ENCODE results near the gene NABP2.

The NABP2 gene

DNA sequence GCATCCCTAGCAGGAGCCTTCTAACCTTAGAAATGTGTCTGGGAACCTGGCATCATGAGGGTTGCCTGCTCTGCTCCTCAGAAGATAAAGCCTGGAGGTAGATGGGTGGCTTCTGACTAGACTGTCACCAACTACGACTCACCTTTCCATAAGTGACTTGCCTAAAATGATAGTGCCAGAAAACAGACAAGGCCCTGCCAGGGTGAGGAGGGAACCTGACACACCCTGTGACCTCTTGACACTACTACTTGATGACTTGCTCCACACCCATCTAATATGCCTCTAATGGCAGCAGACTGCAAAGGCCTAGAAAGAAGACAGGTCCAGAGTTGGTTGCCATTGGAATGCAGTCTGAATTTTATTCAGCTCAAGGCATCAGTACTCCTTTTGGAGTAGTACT is 11.8 kb upstream of the NABP2 start:
- no peak for DNase-seq (ENCODE audit: low read depth in 1 of 2, low spot score in 1 of 2)

DNA sequence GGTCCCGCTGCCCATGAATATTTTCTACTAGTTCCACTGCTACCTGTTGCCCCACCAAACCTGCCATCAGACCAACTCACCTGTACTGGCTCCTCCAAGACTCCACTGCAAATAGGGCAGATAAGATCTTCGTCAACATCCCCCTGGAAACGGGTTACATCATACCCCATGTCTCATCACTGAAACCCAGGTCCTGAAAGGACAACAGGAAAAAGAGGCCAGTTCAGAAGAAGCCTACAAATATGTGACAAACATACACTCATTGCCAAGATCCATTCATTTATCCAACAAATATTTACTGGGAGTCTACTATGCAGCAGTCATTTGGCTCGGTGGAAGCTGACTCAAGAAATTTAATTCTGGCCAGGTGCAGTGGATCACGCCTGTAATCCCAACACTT is 10.3 kb upstream of the NABP2 start:
- no peak for DNase-seq (ENCODE audit: low read depth in 1 of 2, low spot score in 1 of 2)

DNA sequence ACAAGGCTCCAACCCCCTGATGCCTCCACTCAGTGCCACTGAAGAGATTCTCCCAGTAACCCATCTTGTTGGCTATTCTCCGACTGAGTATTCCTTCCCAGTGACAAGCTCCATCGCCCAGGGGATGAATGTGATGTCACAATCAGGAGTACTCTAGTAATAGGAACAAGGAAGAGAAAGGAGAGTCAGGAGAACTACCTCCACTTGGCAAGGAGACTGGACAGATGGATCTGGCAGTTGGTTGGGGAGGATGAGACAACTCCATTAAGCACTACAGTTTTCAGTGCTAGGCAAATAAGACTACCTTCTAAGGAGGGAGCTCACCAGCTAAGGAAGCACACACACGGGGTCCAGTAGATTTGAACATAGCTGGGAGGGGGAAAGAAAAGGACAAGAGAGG is 7.7 kb upstream of the NABP2 start:
- no peak for DNase-seq (ENCODE audit: low read depth in 1 of 2, low spot score in 1 of 2)

DNA sequence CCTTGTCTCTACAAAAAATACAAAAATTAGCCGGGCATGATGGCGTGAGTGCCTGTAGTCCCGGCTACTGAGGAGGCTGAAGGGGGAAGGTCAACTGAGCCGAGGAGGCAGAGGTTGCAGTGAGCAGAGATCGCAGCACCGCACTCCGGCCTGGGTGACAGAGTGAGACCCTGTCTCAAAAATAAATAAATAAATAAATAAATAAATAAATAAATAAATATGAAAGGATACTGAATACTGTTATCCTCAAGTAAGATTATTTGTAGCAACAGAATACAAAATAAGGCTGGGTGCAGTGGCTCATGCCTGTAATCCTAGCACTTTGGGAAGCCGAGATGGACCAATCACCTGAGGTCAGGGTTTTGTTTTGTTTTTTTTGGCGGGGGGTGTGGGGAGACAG is 4.3 kb upstream of the NABP2 start:
- no peak for DNase-seq (ENCODE audit: low read depth in 1 of 2, low spot score in 1 of 2)

DNA sequence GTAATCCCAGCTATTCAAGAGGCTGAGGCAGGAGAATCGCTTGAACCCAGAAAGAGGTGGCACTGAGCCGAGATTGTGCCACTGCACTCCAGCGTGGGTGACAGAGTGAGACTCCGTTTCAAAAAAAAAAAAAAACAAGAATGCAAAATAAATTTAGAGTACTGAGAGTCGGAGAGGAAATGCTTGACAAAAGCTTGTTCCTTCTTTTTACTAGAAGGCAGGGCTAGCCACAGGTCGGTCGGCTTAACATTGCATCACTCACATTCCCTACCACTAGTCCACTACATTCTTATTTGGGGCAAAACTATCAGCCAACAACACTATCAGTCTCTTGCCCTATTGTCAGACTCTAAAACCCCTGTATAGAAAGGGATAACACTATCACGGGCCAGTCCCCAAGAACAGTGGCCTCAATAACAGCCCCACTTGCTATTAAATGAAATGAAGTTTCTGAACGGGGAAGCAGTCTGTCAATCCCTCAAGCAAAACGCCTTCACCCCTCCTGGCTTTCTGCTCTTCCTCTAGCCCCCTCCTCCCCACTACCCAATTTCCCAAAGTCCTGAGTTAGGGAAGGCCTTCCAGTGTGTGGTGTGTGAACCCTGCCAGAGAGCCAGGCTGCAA is 3.4 kb upstream of the NABP2 start:
- no peak for DNase-seq (ENCODE audit: low read depth in 1 of 2, low spot score in 1 of 2)

DNA sequence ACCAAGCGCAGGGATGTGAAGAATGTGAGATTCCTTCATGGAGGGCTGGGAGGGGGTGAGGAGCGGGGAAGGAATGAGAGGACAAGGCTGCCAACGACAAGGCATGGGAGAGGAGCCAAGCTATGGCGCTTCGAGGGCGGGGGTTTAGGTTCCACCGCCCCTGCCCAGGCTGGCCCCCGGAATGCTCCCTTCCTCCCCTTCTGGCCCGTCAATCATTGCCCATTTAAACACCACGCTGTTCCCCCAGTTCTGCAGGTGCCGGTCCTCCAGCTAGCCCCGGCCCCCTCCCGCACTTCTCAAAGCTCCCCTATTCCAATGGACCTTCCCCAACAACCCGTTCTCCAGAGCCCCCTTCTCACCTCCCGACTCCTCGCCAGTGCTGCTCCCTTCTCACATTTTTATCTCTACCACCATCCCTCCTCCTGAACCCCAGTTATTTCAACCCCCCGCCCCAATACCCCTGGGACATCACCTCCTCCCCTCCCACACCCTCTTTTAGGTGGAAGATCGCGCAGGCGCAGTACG is 2.8 kb upstream of the NABP2 start:
- DNase-seq (ENCODE audit: low read depth in 1 of 2, low spot score in 1 of 2), result peak in 1 of 2 donors; percentile 8

DNA sequence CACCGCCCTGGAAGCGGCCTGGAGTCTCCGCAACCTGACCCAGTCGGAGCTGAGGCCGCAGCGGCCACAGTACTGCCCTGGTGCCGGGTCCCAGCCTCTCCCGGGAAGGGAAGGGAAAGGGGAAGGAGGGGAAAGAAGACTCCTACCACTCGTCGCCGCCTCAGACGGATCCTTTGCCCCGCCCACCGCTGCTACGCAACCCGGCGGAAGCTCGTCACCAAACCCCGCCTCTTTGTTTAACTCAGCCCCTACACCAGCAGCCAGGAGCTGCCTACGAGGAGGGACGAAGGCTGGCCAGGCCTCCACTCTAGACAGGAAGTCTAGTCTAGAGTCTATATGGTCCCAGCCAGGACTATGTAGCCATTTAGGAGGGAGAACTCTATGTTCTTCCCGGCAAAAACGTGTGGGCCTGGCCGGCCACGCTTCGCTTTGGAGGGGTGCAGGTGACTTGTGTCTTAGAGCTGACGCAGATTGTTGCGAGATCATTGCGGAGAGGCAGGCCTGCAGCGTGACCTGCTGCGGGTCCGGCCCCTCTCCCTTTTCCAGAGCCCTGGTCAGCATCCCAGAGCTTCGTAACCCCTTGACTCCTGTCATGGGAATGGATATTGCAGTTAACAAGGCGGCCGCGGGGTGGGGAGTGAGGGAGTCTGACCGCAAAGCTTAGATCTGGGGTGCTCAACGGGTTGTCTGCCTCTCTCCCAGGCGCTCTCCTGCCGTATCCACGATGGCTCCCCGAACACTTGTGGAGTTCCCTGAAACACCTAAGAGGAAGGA is 2.2 kb upstream of the NABP2 start, which contains the start of gene RNF41:
Gene RNF41, minus strand, starts transcription at position 166 of the 774 bp plus-strand sequence. CDS start 7,875 bp downstream, outside the sequence.
- DNase-seq (ENCODE audit: low read depth in 1 of 2, low spot score in 1 of 2), result peak; percentile 84 to 85

DNA sequence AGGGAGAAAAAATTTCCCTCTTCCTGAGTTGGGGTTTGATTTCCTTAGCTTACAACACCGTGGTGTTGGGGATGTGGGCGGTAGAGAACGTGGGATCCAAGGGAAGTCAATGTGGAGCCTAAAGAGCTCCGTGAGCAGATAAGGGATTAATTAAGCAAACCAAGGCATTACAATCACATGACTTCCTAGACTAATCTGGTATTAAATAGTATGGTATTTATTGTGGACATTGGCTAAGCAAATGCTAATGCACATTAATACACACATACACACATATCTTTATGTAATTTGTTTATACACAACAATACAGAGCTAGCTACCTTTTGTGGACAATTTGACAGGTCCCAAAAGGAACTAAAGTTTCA is 1.6 kb upstream of the NABP2 start:
- no peak for DNase-seq (ENCODE audit: low read depth in 1 of 2, low spot score in 1 of 2)

DNA sequence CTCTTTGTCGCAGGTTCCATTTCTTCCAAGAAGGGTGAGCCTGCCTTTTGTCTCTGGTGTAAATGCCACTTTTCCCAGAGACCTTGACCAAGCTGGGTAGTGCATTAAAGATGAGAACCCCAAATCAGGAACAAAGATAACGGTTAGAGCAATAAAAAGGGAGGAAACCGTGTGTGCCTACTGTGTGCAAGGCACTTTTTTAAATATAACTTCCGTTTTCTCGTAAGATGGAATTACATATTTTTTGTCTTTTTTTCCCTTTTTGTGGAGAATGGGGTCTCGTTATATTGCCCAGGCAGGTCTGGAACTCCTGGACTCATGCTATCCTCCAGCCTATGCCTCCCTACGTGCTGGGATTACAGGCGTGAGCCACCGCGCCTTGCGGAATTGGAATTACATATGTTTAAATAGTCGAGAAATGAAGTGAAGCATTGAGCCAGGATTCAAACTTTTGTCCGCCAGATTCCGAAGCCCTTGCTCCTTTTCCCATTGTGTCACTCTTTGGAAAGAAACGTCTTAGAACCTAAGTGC is 506 bp upstream of the NABP2 start:
- DNase-seq (ENCODE audit: low read depth in 1 of 2, low spot score in 1 of 2), result no peak

DNA sequence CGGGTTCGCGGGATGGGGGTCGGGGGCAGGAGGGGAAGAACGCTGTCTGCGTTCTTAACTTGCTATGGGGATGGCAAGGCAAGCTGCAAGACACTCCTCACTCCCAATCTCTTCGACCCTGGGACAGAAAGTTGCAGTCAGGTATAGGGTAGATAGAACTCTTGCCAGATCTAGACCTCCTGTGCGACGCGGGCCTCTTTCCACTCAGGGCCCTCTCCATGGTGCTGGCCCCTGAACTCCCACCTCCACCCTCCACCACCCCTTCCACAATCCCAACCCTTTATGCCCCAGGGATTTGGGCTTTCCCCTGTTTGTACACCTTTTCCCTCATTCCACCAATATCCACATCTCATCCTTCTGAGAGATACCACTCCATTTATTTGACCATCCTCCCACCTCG is 812 bp downstream of the NABP2 start:
- DNase-seq (ENCODE audit: low read depth in 1 of 2, low spot score in 1 of 2), result no peak

DNA sequence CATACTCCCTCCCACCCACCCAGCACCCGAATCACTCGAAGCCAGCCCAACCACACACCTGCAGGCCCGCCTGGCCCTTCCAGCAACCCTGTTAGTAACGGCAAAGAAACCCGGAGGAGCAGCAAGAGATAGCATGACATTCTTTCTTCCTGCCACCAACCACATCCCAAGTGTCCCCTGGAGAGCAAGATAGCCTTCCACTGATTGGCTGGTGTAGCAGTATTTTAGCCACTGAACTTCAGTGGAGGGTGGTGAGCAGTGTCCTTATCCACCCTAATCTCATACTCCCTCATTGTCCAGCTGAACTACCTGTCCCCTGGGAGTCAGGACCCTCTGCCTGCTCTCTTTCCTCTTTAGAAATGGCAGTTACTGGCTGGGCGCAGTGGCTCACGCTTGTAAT is 4.9 kb downstream of the NABP2 start:
- no peak for DNase-seq (ENCODE audit: low read depth in 1 of 2, low spot score in 1 of 2)

DNA sequence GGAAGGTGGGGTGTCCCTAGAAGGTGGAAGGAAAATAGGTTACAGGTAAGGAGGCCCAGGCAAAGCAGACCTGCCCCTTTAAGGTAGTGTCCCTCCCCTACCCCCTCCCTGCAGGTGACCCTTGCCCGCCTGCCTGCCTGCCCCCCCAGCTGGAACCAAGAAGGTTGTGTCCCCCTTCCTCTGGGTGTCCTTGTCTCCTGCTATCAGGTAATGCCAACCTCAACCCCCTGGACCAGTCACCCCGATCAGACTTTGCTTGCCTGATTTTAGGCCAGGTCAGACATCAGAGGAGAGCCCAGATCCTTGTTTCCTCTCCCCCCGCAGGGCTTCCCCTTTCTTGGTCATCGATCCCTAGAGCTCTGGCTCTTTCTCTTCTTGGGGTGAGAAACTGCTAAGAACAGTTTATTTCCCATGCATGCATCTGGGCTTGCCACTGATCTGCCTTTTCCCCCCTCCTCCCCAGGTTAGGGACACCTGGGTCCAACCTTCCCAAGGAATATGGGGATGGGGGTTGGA is 5.8 kb downstream of the NABP2 start, which contains the start of gene SLC39A5:
Gene SLC39A5, plus strand, starts transcription at position 136 of the 516 bp plus-strand sequence. CDS start 1,224 bp downstream, outside the sequence.
- no peak for DNase-seq (ENCODE audit: low read depth in 1 of 2, low spot score in 1 of 2)

DNA sequence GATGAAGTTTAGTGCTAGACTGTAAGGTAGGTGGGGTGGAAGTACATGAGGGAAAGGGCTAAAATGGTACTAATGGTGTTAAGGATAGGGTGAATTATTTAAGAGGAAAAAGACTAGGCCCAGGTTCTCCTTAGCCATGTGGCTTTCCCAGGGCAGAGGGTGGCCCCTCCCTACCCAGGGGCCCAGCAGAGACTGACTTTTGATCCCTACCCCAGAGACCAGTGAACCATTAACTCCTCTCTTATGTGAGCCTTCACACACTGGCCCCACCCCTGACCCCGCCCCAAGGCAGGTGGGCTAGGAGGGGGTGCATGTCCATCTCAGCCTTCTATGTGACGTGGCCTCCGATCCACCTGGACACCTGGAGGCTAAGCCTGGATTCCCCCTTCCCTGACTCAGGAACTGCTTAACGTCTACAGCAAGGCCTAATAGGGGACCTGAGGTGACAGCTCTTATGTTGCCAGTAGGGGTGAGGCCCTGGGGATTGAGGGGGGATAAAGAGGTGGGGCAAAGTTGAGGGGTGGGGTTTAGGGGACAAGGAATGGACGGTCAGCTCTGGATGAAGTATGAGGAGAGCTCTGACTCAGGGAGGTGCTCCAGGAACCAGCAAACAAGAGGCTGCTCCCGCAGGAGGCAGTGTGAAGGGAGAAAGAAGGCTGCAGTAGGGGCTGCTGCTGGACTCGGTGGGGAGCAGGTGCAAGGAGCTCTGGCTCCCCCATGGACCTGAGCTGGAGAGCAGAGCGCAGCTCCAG is 6.5 kb downstream of the NABP2 start:
- DNase-seq (ENCODE audit: low read depth in 1 of 2, low spot score in 1 of 2), result no peak

DNA sequence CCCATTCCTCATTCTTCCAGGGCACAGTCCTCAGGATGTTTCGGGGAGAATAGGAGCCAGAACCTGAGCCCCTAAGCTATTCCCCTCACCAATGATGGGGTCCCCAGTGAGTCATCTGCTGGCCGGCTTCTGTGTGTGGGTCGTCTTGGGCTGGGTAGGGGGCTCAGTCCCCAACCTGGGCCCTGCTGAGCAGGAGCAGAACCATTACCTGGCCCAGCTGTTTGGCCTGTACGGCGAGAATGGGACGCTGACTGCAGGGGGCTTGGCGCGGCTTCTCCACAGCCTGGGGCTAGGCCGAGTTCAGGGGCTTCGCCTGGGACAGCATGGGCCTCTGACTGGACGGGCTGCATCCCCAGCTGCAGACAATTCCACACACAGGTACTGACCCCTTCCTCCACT is 7.0 kb downstream of the NABP2 start:
- DNase-seq (ENCODE audit: low read depth in 1 of 2, low spot score in 1 of 2), result no peak

DNA sequence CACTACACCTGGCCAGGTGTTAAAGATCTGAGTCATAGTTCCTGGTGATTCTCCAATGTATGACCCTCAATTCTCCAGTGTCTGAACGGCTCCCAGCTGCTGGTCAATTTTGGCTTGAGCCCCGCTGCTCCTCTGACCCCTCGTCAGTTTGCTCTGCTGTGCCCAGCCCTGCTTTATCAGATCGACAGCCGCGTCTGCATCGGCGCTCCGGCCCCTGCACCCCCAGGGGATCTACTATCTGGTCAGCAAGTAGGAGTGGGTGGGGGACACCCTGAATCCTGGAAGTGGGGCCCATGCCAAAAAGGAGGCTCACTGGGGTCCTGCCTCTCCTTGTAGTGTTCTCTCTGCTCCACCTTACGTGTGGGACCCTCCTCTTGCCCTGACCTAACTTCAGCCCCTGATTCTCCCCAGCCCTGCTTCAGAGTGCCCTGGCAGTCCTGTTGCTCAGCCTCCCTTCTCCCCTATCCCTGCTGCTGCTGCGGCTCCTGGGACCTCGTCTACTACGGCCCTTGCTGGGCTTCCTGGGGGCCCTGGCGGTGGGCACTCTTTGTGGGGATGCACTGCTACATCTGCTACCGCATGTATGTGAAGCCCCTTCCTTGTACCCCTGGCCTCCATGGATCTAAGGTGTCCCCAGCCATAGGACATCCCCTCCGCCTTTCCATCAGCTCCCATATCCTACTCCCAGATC is 10.7 kb downstream of the NABP2 start:
- DNase-seq (ENCODE audit: low read depth in 1 of 2, low spot score in 1 of 2), result no peak

DNA sequence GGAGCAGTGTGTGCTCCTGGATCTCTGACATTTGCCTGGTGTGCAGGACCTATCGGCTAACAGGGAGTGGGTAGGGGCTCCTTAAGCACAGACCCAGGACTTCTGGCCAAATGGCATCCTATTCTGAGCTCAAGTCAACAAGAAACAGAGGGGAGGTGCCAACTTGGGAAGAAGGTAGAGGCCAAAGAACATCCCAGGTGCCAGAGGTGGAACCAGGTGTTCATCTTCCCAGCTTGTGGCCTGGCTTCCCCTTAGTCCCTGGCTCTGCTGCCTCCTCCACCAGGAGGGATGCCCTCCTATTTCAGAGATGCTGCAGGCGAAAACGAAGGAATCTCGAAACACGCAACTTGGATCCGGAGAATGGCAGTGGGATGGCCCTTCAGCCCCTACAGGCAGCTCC is 11.9 kb downstream of the NABP2 start:
- no peak for DNase-seq (ENCODE audit: low read depth in 1 of 2, low spot score in 1 of 2)

DNA sequence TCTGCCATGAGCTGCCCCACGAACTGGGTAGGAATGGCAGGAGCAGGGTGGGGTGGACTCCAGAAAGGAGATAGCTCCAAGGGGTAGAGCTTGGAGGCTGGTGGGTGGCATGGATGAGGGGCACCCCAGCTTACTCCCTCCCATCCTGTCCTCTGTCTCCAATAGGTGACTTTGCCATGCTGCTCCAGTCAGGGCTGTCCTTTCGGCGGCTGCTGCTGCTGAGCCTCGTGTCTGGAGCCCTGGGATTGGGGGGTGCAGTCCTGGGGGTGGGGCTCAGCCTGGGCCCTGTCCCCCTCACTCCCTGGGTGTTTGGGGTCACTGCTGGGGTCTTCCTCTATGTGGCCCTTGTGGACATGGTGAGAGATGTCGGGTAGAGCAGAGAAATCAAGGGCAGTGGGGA is 12.8 kb downstream of the NABP2 start:
- no peak for DNase-seq (ENCODE audit: low read depth in 1 of 2, low spot score in 1 of 2)

DNA sequence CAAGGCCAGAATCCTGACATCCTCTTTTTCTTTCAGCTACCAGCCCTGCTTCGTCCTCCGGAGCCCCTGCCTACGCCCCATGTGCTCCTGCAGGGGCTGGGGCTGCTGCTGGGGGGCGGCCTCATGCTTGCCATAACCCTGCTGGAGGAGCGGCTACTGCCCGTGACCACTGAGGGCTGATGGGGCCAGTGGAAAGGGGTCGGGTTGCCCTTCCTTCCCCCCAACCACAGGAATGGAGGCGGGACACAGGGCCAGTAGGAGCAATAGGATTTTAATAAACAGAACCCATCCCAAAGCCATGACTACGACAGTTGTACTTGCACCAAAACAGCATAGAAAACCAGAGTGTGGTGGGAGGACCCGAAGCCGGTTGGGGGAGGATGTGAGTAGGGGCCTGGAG is 13.4 kb downstream of the NABP2 start:
- no peak for DNase-seq (ENCODE audit: low read depth in 1 of 2, low spot score in 1 of 2)

DNA sequence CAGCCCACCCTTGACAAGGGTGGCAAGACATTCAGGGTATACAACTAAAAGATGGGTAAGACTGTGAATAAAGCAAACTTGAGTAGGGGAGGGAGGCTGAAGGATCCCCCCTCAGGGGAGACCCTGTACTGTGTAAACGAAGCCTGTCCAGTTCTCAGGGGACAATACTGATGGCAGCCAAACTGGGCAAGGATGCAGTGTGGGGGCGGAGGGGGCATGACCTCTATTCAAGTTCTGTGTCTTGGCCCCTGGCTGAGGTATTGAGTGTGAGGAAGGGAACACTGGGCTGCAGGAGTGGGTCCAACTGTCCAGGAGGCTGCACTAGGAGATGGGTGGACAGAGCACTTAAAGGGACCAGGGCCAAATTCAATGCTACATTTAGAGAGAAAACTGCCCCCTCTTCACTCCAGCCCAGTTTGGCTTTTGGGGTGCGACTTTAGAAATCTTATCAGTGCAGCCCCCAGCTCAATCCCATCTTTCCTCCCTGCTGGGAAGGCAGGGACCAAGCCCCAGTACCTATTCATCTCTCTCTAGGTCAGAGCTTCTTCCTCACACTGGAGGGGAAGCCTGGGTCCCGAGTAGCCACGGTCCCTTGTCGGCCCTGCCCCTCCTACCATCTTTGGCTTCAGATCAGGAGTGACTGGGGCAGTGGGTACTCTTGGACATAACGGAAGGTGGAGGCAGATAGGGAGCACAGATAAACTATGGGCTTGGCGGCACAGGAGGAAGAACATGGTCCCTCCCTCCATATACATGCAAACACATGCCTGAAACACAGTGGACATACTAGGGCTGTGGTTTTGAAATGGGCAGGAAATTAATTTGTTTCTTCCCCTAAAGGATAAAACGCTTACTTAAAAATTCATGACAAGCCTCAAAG is 17.5 kb downstream of the NABP2 start:
- DNase-seq (ENCODE audit: low read depth in 1 of 2, low spot score in 1 of 2), result no peak

DNA sequence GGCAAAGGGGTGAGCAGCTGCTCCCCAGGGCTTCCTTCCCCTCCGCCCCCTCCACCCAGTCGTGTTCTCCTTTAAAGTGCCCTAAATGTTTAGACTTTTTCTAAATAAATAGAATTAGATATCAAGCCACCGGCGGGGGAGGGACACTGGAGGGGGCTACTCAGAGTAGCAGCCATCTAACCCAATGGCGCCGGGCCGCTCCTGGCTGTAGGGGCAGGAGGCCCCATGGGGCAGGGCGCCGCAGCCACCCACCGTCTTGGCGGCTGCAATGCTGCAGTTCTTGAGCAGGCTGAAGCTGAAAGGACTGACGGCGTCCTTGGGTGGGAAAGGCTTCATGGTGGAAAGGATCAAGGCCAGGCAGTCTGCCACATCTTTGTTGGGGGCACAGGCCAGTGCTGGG is 18.8 kb downstream of the NABP2 start:
- no peak for DNase-seq (ENCODE audit: low read depth in 1 of 2, low spot score in 1 of 2)
